HG03025 (cell line): ENCODE data around the gene PRKCA.
"Not testable (repeated sequence)": the region's sequence is repeated elsewhere in the genome, so short reads cannot be mapped to it uniquely, and the experiment has no call there.

Experiments used
- ATAC-seq: cut with Tn5 transposase; IDR thresholded peaks from one replicate; pipeline ENCODE4 v1.9.1; 2021; ENCODE audit warnings: mild to moderate bottlenecking, moderate library complexity; ENCODE audit not compliant: unreplicated experiment, low FRiP score

Gene PRKCA

GRCh38 chr17:66378296-66378695 lies 75.9 kb downstream of the PRKCA start:
- no peak for ATAC-seq

- no peak for ATAC-seq
Measured at GRCh38 chr17:66379544-66379943, 77.1 kb downstream of the PRKCA start.

DNA sequence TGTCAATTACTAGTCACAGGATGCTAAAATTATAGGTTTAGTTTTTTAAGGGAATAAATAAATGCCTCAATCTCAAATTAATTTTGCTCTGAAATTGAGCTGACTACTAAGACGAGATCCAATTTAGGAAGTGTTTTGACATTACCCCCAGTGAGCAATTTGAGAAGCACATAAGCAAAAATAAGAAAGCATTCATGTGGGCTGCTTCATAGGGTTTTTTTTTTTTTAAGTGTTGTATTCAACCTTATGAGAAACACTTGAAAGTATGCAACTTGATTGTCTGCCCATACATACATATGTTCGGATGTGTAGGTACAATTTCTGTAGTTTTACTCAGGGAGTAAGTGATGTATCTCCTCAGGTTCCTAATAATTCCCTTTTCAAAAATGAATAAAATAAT lies 77.6 kb downstream of the PRKCA start:
- no peak for ATAC-seq

DNA sequence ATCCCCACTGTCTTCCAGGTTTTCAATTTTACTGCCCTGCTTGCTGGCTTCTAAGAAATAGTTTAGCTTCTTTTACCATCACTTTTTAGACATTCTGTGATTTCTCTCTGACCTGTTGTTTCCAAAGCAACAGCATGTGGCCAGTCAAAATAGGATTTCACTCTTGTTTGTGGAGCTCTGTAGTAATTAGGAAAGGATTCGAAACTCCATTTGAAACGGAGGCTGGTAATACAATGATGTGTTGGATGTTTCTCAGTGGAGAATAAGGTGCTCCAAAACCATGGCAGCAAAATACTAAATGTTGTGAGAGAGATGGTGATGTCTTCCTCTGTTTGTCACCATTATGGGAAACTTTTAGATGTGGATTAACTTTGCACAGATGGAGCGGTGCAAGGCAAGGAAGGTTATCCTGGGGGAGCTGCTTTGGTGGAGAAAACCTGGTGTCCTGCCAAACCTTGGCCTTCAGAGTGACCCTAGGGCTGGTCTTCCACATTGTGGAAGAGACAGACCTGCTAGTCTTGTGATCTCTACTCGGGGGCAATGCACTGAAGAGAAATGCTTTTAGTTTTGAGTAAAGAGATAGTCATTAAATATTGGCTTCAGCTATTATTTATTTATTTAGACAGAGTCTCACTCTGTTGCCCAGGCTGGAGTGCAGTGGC lies 79.4 kb downstream of the PRKCA start:
- no peak for ATAC-seq

GRCh38 chr17:66383333-66383732 lies 80.9 kb downstream of the PRKCA start:
- no peak for ATAC-seq

GRCh38 chr17:66386498-66387351 lies 84.3 kb downstream of the PRKCA start:
- ATAC-seq: no peak

DNA sequence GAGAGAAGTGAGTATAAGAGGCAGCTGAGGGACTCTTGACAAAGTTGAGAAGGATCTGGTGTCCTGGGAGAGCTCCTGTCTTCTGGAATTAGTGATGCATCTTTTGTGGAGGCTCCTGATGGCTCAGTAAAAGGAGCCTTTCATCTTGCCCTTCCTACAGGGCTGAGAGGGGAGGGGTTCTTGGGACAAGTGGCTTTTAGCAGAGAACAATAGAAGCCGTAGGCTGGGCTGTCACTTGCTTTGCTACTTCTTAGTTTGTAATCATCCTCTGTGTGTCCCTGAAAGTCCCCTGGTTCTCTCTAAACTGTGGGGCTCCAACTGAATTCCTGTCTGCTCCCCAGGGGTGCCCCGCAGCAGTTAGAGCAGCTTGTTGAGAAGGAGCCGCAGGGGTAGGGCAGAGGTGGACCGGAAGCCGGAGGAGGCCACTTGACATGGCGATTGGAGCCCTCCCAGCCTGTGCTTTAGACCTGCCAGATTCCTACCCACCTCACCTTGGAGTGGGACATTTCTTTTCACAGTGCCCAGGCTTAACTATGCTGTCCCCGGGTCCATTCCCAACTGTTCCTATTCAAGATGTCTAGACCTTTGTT lies 85.1 kb downstream of the PRKCA start:
- no peak for ATAC-seq

DNA sequence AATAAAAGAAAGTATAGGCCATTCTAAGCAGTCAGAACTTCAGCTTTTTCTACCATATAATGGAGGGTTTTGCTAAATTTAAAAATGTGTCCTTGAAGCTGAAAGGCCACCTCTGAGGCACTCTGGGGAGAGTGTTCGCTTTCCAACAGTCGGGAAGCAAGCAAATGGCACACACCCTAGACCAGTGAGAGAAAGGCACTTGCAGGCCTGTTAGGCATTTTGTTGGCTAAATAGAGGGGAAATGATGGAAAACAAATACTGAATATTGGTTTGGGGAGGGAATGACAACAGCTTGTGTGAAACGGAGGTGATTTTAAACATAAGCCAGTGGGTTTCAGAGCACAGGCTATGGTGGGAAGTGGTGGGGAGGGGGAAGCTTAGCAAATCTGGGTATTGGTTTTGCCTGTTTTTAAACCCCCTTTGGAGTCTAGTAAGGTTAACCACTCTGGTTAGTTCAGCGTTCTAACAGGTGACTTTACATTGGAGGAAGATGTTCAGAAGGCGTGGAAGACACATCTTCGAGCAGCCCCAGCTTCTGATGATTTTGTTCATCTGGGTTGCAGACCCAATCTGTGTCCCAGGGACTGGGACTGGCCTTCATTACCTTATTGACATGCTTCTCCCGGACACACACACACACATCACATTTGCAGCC lies 90.5 kb downstream of the PRKCA start:
- no peak for ATAC-seq

GRCh38 chr17:66395961-66396360 lies 93.5 kb downstream of the PRKCA start:
- no peak for ATAC-seq

DNA sequence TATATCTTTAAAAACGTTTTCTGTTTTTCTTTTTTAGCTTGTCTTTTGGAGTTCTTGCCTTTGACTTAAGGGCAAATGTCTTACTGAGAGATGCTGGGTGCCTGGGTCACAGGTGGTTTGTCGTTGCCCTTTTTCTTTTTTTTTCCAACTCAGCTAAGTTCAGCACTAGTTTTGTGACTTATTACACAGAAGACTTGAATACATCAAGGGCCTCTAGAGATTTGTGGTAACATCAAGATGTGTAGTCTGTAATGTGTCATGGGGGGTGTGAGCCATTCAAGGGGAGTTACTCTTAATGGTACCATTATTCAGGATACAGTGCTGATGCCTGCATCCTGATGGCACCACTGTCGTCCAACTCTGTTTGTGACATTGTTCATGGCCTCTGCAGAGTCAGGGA lies 95.1 kb downstream of the PRKCA start:
- ATAC-seq: no peak

DNA sequence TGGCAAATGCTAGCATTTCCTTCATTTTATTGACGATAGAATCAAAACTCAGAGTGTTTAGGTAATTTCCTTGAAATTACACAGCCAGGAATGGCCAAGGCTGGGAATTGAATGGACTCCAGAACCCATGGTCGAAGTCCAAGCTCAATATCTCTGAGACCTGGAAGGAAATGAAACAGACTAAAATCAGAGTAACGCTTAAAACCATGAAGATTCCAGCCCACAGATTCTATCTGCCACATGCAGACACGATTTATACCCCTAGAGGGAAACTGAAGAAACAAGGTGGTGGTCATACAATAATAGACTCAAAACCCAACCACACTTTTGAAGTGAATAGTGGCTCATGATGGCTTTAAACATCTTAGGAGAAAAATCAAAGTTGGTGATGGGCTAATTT lies 95.6 kb downstream of the PRKCA start:
- ATAC-seq: no peak

- no peak for ATAC-seq
Measured at GRCh38 chr17:66398617-66399016, 96.2 kb downstream of the PRKCA start.

- no peak for ATAC-seq
Measured at GRCh38 chr17:66399441-66399840, 97.0 kb downstream of the PRKCA start.

GRCh38 chr17:66400041-66400688 lies 97.8 kb downstream of the PRKCA start:
- ATAC-seq: not testable (repeated sequence)

GRCh38 chr17:66400698-66401097 lies 98.3 kb downstream of the PRKCA start:
- no peak for ATAC-seq

- ATAC-seq: no peak
Measured at GRCh38 chr17:66401364-66401763, 99.0 kb downstream of the PRKCA start.

DNA sequence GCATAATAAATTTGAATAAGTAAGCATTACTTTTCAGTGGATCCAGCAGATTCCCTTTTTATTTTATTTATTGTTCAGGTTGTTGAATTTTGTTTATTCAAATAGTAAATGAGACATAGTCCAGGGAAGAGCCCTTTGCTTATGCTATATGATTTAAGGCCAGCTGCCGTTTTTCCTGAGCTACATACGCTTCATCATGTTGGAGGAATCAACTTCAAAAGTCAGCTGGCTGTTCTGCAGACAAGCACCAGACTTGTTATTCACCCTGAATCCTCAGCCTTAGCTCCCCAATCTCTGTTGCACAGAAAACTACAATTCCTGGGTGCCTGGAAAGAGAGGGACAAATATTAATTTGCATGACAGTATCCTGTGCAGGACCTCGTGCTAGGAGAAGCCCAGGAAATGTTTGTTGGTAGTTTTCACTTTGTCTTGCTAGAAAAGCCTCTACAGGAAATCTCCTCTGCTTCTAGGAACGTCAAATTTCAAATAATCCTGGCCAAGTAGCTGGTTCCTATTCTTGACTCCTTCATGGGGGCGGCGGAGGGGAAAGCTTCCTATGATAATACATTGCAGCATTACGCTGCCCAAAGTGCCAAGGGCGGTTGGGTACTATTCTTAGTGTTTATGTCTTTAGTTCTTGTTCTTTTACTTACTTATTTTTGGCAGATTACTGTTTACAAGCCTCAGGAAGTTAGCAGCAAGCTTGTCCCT lies 101.6 kb downstream of the PRKCA start:
- ATAC-seq: no peak

DNA sequence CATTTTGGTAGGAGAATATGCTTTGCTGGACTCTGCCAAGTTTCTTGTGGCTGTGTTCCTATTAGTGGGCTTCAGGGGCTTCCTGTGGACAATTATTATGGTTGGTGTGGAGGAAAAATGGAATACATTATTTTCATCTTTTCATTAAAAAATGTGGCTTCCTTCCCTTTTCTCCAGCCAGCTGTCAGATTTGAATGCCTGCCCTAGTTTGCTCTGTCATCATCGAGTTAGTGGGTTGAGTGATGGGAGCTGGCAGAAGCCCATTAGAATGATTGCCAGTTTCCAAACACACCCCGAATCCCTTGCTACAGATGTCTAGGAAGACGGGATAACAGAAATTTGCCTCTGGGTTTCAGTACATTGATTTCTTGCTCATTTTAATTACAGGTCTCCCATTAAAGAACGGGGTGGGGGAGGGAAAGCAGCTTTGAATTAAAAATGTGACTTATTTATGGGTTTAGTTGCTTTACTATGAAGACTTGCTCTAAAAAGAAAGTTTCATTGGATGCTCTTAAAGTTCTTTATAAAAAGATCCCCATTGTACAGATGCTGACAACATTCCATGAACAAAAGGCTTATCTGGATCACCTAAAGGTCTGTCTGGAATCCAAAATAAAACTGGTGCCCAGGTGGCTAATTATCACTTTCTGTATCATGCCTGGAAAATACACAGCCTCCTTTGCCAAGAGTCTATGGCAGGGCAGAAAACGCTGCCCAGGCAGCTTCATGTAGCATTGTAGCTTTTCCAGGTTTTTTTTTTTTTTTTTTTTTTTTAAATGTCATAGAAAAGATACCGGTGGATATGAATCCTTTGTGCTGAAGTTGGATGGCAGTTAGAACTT lies 103.6 kb downstream of the PRKCA start:
- no peak for ATAC-seq
